GM06990 (cell line): ENCODE measurements around the gene UBXN11.
"Not testable (repeated sequence)": the region's sequence is repeated elsewhere in the genome, so short reads cannot be mapped to it uniquely, and the experiment has no call there.

Experiments used
- DNase-seq: peaks from one replicate; pipeline ENCODE4 v3.0.0-alpha.2; 2011; ENCODE audit not compliant: insufficient read length; ENCODE audit errors: extremely low read depth
- H3K27me3 ChIP-seq: replicated peaks from 2 replicates; pipeline ENCODE4 v1.6.0; 2011; ENCODE audit warnings: low read length; ENCODE audit not compliant: control insufficient read depth, insufficient read depth
- H3K36me3 ChIP-seq: 2 replicates; pipeline ENCODE4 v1.5.1; 2011; ENCODE audit warnings: low read length; ENCODE audit not compliant: control insufficient read depth, insufficient read depth
- H3K4me3 ChIP-seq: replicated peaks from 2 replicates; pipeline ENCODE4 v1.5.1; 2011; ENCODE audit warnings: low read depth, mild to moderate bottlenecking, control low read depth, low read length
- TF ChIP-seq, protein P1 (sequence below): IDR thresholded peaks from 2 replicates; pipeline ENCODE4 v1.5.1; 2011; ENCODE audit warnings: low read length, control low read depth, mild to moderate bottlenecking, inconsistent platforms; ENCODE audit not compliant: insufficient read depth, poor library complexity, severe bottlenecking

The UBXN11 gene

DNA sequence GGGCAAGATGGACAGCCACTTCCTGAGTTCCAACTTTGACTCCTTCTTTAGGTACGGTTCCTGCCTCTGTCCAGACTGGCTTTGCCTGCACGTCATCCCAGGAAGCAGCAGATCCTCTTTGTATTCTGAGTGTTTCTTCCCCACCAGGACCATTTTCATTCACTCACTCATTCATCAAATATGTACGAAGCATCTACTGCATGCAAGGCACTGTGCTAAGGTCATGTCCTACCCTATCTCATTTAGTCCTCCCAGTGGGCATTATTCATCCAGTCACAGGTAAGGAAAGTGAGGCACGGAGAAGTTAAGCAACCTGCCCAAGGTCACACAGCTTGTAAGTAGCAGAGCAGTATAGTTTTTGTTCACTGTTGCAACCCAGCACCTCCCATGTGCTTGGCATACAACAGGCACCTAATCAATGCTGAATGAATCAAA lies 33.6 kb upstream of the UBXN11 start:
- DNase-seq, result no peak
- H3K36me3 ChIP-seq, result no peaks in the 10 kb centered on the region
- H3K4me3 ChIP-seq, result no peak overlapping the region
- TF ChIP-seq, protein P1, sequence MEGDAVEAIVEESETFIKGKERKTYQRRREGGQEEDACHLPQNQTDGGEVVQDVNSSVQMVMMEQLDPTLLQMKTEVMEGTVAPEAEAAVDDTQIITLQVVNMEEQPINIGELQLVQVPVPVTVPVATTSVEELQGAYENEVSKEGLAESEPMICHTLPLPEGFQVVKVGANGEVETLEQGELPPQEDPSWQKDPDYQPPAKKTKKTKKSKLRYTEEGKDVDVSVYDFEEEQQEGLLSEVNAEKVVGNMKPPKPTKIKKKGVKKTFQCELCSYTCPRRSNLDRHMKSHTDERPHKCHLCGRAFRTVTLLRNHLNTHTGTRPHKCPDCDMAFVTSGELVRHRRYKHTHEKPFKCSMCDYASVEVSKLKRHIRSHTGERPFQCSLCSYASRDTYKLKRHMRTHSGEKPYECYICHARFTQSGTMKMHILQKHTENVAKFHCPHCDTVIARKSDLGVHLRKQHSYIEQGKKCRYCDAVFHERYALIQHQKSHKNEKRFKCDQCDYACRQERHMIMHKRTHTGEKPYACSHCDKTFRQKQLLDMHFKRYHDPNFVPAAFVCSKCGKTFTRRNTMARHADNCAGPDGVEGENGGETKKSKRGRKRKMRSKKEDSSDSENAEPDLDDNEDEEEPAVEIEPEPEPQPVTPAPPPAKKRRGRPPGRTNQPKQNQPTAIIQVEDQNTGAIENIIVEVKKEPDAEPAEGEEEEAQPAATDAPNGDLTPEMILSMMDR, result no peak
- no peaks in the 10 kb centered on the region; the same call in 1 of the 2 replicates for H3K27me3 ChIP-seq

DNA sequence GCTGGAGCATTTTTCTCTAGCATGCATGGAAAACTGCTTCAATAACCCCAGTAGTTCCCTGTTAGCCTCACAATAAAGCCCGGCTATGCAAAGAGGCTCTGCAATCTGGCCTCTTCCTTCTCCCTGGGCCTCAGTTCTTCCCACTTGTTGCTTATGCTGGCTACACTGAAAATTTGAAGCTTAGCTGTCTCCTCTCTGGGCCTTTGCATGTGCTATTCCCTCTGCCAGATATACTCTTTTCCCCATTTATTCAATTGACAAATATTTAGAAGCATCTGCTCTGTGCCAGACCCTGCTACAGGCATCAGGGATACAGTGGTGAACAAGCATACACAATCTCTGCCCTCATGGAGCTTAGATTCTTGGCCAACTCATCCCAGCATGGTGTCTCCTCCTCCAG lies 32.2 kb upstream of the UBXN11 start:
- H3K36me3 ChIP-seq, result no peaks in the 10 kb centered on the region
- no peak overlapping the region for H3K4me3 ChIP-seq
- TF ChIP-seq, protein P1, result no peak
- DNase-seq, result no peak
- no peaks in the 10 kb centered on the region; the same call in 1 of the 2 replicates for H3K27me3 ChIP-seq

DNA sequence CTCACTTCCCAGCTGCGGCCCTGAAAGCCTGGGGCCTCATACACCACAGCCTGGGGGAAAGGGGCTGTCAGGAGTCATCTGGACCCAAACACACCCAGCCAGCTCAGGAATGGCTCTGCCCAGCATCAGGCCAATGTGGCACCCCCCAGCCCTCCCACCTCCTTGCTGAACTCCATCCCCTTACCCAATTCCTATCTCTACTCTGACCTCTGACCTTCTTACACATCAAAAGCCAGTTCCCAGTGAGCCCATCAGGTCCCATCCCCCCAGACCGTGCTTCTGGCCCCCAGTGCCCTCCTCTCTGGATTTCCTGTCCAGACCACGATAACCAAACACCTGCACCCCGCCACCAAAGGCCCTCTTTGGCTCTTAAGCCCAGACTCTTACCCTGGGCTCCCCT lies 31.2 kb upstream of the UBXN11 start:
- no peaks in the 10 kb centered on the region; the same call in 1 of the 2 replicates for H3K27me3 ChIP-seq

DNA sequence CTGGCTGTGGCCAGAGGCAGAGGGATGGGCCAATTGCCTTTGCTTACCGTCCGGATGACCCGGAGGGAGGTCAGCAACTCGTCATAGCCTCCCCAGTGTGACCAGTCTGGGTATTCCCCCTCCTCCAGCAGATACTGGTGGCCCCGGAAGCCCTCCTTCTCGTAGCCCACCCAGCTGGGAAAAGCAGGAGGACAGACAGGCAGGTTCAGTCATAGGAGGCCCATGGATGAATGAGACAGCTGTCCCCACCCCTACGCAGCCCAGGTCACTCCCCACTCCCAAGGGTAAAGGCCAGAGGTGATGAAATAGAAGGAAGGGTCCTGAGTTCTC lies 30.7 kb upstream of the UBXN11 start:
- Histone ChIP-seq H3K4me3 (no peak overlapping the region), H3K27me3 (no peaks in the 10 kb centered on the region), H3K36me3 (no peaks in the 10 kb centered on the region)
- no peak for DNase-seq
- TF ChIP-seq, protein P1, result no peak

More for the DNA sequence above, 31.2 kb upstream of the UBXN11 start:
- Histone ChIP-seq H3K36me3 (no peaks in the 10 kb centered on the region), H3K4me3 (no peak overlapping the region)
- DNase-seq, result no peak
- TF ChIP-seq, protein P1, result no peak

DNA sequence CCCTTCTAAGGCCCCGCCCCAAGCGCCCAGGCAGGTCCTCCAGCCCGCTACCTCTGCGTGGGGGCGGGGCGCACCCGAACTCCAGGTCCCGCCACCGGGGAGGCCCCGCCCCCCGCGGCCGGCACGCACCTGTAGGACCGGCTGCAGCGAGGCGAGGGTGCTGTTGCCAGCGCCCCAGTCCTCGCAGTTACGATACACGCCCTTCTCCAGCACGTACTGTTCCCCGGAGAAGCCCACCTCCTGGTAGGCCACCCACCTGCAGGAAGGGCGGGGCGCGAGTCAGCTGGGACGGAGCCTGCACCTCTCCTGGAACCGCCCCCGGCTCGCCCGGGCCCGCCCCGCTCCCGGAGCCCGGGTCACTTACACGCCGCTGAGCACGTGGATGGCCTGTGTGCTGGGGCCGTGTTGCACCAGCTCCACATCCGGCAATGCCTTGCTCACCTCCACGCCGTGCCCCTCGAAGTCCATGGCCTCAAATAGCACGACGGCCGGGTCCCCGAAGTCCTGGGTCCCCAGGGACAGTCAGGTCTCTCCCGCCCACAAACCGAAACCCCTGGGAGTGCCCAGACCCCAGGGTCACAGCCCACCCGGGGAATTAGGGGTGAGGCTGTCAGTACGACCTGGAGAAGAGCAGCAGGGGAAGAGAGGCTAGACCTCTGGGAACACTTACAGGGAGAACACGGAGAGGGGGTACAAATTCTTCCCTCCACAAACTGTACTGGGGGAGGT lies 30.2 kb upstream of the UBXN11 start:
- H3K4me3 ChIP-seq, result peak overlapping the region; percentile 49
- TF ChIP-seq, protein P1, result no peak
- H3K36me3 ChIP-seq, result no peaks in the 10 kb centered on the region
- H3K27me3 ChIP-seq, result no peaks in the 10 kb centered on the region
- peak; percentile 81 for DNase-seq

DNA sequence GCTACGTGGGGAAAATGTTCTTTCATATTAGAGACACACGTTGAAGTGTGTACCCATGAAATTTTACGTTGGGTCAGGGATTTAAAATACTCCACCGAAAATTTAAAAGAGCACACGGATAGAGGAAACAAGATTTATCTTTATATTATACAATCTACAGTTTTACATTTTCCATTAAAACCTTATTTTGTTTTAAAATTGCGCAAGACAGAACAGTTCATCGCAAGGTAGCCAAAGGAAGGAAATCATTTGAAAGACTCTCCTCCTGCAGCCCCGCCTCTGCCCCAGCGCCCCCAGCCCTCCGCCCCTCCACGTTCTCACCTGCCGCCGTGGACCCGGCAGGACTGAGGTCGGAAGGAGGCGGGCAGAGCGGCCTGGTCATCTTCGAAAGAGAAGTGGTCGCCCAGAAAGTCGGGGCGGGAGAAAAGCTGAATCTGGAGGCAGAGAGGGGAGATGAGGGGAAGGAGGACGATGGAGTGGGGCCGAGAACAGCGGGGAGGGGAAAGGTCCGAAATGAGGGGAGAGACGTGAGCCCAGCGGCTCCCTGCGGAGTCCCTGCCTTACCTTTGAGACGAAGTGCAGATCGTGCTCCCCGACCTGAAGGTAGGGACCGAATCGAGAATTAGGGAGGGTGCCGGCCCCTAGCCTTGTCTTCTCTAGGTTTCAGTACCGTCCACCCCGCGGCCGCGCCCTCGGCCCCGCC lies 29.5 kb upstream of the UBXN11 start:
- TF ChIP-seq, protein P1, result no peak
- DNase-seq, result no peak
- Histone ChIP-seq H3K27me3 (no peaks in the 10 kb centered on the region), H3K4me3 (peak overlapping the region; percentile 49), H3K36me3 (no peaks in the 10 kb centered on the region)

DNA sequence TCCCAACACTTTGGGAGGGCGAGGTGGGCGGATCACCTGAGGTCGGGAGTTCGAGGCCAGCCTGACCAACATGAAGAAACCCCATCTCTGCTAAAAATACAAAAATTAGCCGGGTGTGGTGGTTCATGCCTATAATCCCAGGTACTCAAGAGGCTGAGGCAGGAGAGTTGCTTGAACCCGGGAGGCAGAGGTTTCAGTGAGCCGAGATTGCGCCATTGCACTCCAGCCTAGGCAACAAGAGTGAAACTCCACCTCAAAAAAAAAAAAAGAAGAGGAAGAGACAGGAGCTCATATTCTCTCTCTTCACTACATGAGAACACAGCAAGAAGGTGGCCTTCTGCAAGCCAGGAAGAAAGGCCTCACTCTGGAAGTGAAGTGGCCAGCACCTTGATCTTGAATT lies 26.9 kb upstream of the UBXN11 start:
- not testable (repeated sequence) for H3K4me3 ChIP-seq, H3K36me3 ChIP-seq, DNase-seq, H3K27me3 ChIP-seq
